ENCODE results near the gene SUPT7L.
"Not testable (repeated sequence)": the region's sequence is repeated elsewhere in the genome, so short reads cannot be mapped to it uniquely, and the experiment has no call there.

Gene SUPT7L

GRCh38 chr2:27685006-27685405 is 21.6 kb upstream of the SUPT7L start:
- DNase-seq, result not testable (repeated sequence)

GRCh38 chr2:27683390-27684071 is 20.1 kb upstream of the SUPT7L start:
- peak; percentile 83 for DNase-seq

- not testable (repeated sequence) for DNase-seq
Observed at GRCh38 chr2:27682334-27682771, 18.9 kb upstream of the SUPT7L start.

- no peak for DNase-seq
Observed at GRCh38 chr2:27681841-27682240, 18.4 kb upstream of the SUPT7L start.

- no peak for DNase-seq
Observed at GRCh38 chr2:27680571-27680970, 17.2 kb upstream of the SUPT7L start.

- DNase-seq, result no peak
Observed at GRCh38 chr2:27672723-27673486, 9.5 kb upstream of the SUPT7L start.

- no peak for DNase-seq
Observed at GRCh38 chr2:27671235-27671634, 7.8 kb upstream of the SUPT7L start.

- no peak for DNase-seq
Observed at GRCh38 chr2:27667446-27667845, 4.0 kb upstream of the SUPT7L start.

- no peak for DNase-seq
Observed at GRCh38 chr2:27664622-27665363, 1.4 kb upstream of the SUPT7L start.

GRCh38 chr2:27664154-27664574 is 750 bp upstream of the SUPT7L start:
- DNase-seq, result peak; percentile 16

- DNase-seq, result no peak
Observed at GRCh38 chr2:27661371-27661770, 2.0 kb downstream of the SUPT7L start.

- no peak for DNase-seq
Observed at GRCh38 chr2:27655155-27655951, 8.1 kb downstream of the SUPT7L start.

- DNase-seq, result no peak
Observed at GRCh38 chr2:27653397-27653796, 10.0 kb downstream of the SUPT7L start.

GRCh38 chr2:27652790-27653189 is 10.6 kb downstream of the SUPT7L start:
- DNase-seq, result no peak

- DNase-seq, result no peak
Observed at GRCh38 chr2:27652341-27652740, 11.1 kb downstream of the SUPT7L start.

- no peak for DNase-seq
Observed at GRCh38 chr2:27651056-27651455, 12.4 kb downstream of the SUPT7L start.

GRCh38 chr2:27647737-27648136 is 15.7 kb downstream of the SUPT7L start:
- no peak for DNase-seq

GRCh38 chr2:27647289-27647688 is 16.1 kb downstream of the SUPT7L start:
- DNase-seq, result no peak

GRCh38 chr2:27645197-27645596 is 18.2 kb downstream of the SUPT7L start:
- no peak for DNase-seq

GRCh38 chr2:27640722-27641245 is 22.6 kb downstream of the SUPT7L start:
- no peak for DNase-seq

GRCh38 chr2:27638709-27639108 is 24.7 kb downstream of the SUPT7L start:
- no peak for DNase-seq

GRCh38 chr2:27638037-27638637 is 25.3 kb downstream of the SUPT7L start:
- DNase-seq, result no peak

Measured in NCI-H69 (cell line).